PC-3 (cell line): ENCODE measurements around the gene RAI14. TPM values are rescaled to one million over a fixed set of nuclear protein-coding genes. Genes with fewer than 3 reads are reported as not detected.

Experiments used
- ATAC-seq: fragments of 200-7000 bp; cut with Tn5 transposase; 2 replicates; pipeline ENCODE4 v1.9.1; 2020; ENCODE audit warnings: mild to moderate bottlenecking, moderate library complexity
- BruUV-seq: library from RNA; stranded (reverse); fragments of 400-500 nt; replicated peaks from 2 replicates; lab custom pipeline; 2021; lab: Mats Ljungman, UMichigan
- CTCF ChIA-PET: fragments of 300-600 bp; sonication (Branson Sonifier 250); formaldehyde crosslinking; loops from one replicate; lab custom pipeline; 2022; ENCODE audit warnings: antibody characterized with exemption; lab: Charles Lee
- POLR2A ChIA-PET: fragments of 300-600 bp; sonication (Branson Sonifier 250); formaldehyde crosslinking; loops from one replicate; lab custom pipeline; 2022; ENCODE audit warnings: antibody characterized with exemption; ENCODE audit not compliant: unreplicated experiment; lab: Charles Lee
- DNase-seq: peaks from one replicate; pipeline ENCODE4 v3.0.0-alpha.2; 2015
- H2AFZ ChIP-seq: fragments of 300-600 bp; sonication (generic); 2 replicates; pipeline ENCODE4 v1.6.0; 2016; ENCODE audit warnings: antibody characterized with exemption, low read length
- H3F3A ChIP-seq: fragments of 300-600 bp; sonication (generic); one replicate; pipeline ENCODE4 v1.6.0; 2017; ENCODE audit warnings: antibody characterized with exemption, low read length, control low read depth, mild to moderate bottlenecking; ENCODE audit not compliant: unreplicated experiment
- H3K27ac ChIP-seq: fragments of 300-600 bp; sonication (generic); 2 replicates; pipeline ENCODE4 v1.5.1; 2016; ENCODE audit warnings: mild to moderate bottlenecking, low read length
- H3K27me3 ChIP-seq: fragments of 300-600 bp; sonication (generic); 2 replicates; pipeline ENCODE4 v1.6.1; 2016; ENCODE audit warnings: low read length, mixed read lengths
- H3K36me3 ChIP-seq: fragments of 300-600 bp; sonication (generic); 2 replicates; pipeline ENCODE4 v1.6.1; 2016; ENCODE audit warnings: low read depth, mixed run types, low read length, mixed read lengths
- H3K4me1 ChIP-seq: fragments of 300-600 bp; sonication (generic); 2 replicates; pipeline ENCODE4 v1.5.1; 2016; ENCODE audit warnings: low read length; ENCODE audit not compliant: insufficient read depth
- H3K4me2 ChIP-seq: fragments of 300-600 bp; sonication (generic); 2 replicates; pipeline ENCODE4 v1.6.0; 2016; ENCODE audit warnings: low read length
- H3K4me3 ChIP-seq: fragments of 300-600 bp; sonication (generic); 2 replicates; pipeline ENCODE4 v1.5.1; 2016; ENCODE audit warnings: mild to moderate bottlenecking, low read length, mixed read lengths
- H3K79me2 ChIP-seq: fragments of 300-600 bp; sonication (generic); 2 replicates; pipeline ENCODE4 v1.6.1; 2017; ENCODE audit warnings: low read length, mixed read lengths
- H3K9ac ChIP-seq: fragments of 300-600 bp; sonication (generic); 2 replicates; pipeline ENCODE4 v1.6.0; 2016; ENCODE audit warnings: mild to moderate bottlenecking, low read length
- H3K9me2 ChIP-seq: fragments of 300-600 bp; sonication (generic); replicated peaks from 2 replicates; pipeline ENCODE4 v1.6.1; 2016; ENCODE audit warnings: mixed run types, low read length, mixed read lengths
- H3K9me3 ChIP-seq: fragments of 300-600 bp; sonication (generic); 2 replicates; pipeline ENCODE4 v1.6.1; 2016; ENCODE audit warnings: low read length, mixed read lengths
- H4K20me1 ChIP-seq: fragments of 300-600 bp; sonication (generic); 2 replicates; pipeline ENCODE4 v1.6.1; 2016; ENCODE audit warnings: low read length, mixed read lengths
- CTCF ChIP-seq: fragments of 300-600 bp; sonication (generic); conservative IDR thresholded peaks from 2 replicates; pipeline ENCODE4 v1.5.1; 2017; ENCODE audit warnings: antibody characterized with exemption, low read depth, mild to moderate bottlenecking, low read length
- EZH2 ChIP-seq: fragments of 300-600 bp; sonication (generic); IDR thresholded peaks from one replicate; pipeline ENCODE4 v1.6.1; 2017; ENCODE audit warnings: antibody characterized with exemption, mild to moderate bottlenecking, low read length; ENCODE audit not compliant: unreplicated experiment
- EZH2phosphoT487 ChIP-seq: fragments of 300-600 bp; sonication (generic); IDR thresholded peaks from 2 replicates; pipeline ENCODE4 v1.6.1; 2018; ENCODE audit warnings: mild to moderate bottlenecking, antibody characterized with exemption, low read length, borderline replicate concordance
- intact Hi-C: fragments of 100-400 bp; cut with micrococcal nuclease; formaldehyde crosslinking; loops from 2 replicates; pipeline ENCODE4 v1.9.0; 2023
- total RNA-seq: library from RNA; depleted of rRNA; stranded (reverse); fragments of >200 nt; gene quantifications from 2 replicates; pipeline ENCODE4 v1.2.3, GENCODE V29; 2014

RAI14 gene
- total RNA-seq, 1 experiment from 2014 or later = 73.5 TPM

- no peak overlapping the region for H3K27ac ChIP-seq
- CTCF ChIA-PET = no interaction called here
- peaks cover 19% of the 10 kb centered on the region; the same call in 1 of the 2 replicates for H4K20me1 ChIP-seq
Observed at GRCh38 chr5:34669931-34670516, 13.9 kb downstream of the RAI14 start.

GRCh38 chr5:34672196-34672595 is 16.1 kb downstream of the RAI14 start:
- no peak for TF ChIP-seq EZH2
- no peak for TF ChIP-seq EZH2phosphoT487
- no peak for TF ChIP-seq CTCF
- no peak for ATAC-seq
- H2AFZ ChIP-seq = no peak overlapping the region
- H3K9me2 ChIP-seq = no peaks in the 10 kb centered on the region
- ChIA-PET POLR2A (no interaction called here), CTCF (no interaction called here)
- intact Hi-C loops = no loop called here
- peaks cover 98% of the 10 kb centered on the region for H3K79me2 ChIP-seq
- peaks cover 38% of the 10 kb centered on the region for H3K4me1 ChIP-seq
- no peak overlapping the region for H3K27ac ChIP-seq
- H4K20me1 ChIP-seq = peaks cover 8% of the 10 kb centered on the region; the same call in 1 of the 2 replicates
- DNase-seq = no peak
- H3K9me3 ChIP-seq = no peaks in the 10 kb centered on the region
- H3K27me3 ChIP-seq = no peaks in the 10 kb centered on the region
- BruUV-seq = no TSS peak
- H3F3A ChIP-seq = no peaks in the 10 kb centered on the region
- no peak overlapping the region for H3K4me3 ChIP-seq
- peaks cover 18% of the 10 kb centered on the region for H3K36me3 ChIP-seq
- no peak overlapping the region for H3K9ac ChIP-seq
- no peak overlapping the region for H3K4me2 ChIP-seq

More at GRCh38 chr5:34669931-34670516, 13.9 kb downstream of the RAI14 start:
- POLR2A ChIA-PET = no interaction called here
- Histone ChIP-seq H3F3A (no peaks in the 10 kb centered on the region), H3K9me2 (no peaks in the 10 kb centered on the region), H3K79me2 (peaks cover 98% of the 10 kb centered on the region), H3K4me2 (no peak overlapping the region), H3K36me3 (peaks cover 33% of the 10 kb centered on the region), H3K4me1 (peaks cover 25% of the 10 kb centered on the region), H3K9me3 (no peaks in the 10 kb centered on the region), H3K9ac (no peak overlapping the region), H3K27me3 (no peaks in the 10 kb centered on the region), H2AFZ (no peak overlapping the region), H3K4me3 (no peak overlapping the region)
- no peak for DNase-seq
- intact Hi-C loops = no loop called here
- TF ChIP-seq EZH2 (no peak), EZH2phosphoT487 (no peak), CTCF (no peak)
- no TSS peak for BruUV-seq
- no peak for ATAC-seq

GRCh38 chr5:34673463-34674125 is 17.5 kb downstream of the RAI14 start:
- H3K4me3 ChIP-seq = no peak overlapping the region
- H3K79me2 ChIP-seq = peaks cover 98% of the 10 kb centered on the region
- no peaks in the 10 kb centered on the region for H3K9me3 ChIP-seq
- ChIA-PET CTCF (no interaction called here), POLR2A (interaction anchor here (0.6 kb wide), 1 partner anchor 94 kb away, joined by 13 read pairs; no protein-coding TSS in a partner anchor)
- peak overlapping the region; percentile 6 for H3K4me2 ChIP-seq
- no peaks in the 10 kb centered on the region for H3F3A ChIP-seq
- H3K9me2 ChIP-seq = no peaks in the 10 kb centered on the region
- intact Hi-C loops = no loop called here
- DNase-seq (peak; percentile 11), ATAC-seq (peak; percentile 12; the same call in 1 of the 2 replicates)
- TF ChIP-seq EZH2phosphoT487 (no peak), EZH2 (no peak)
- peak overlapping the region; percentile 15; the same call in 1 of the 2 replicates for H3K9ac ChIP-seq
- BruUV-seq = no TSS peak
- H3K36me3 ChIP-seq = peaks cover 14% of the 10 kb centered on the region
- peak overlapping the region; percentile 69 for H3K27ac ChIP-seq
- peaks cover 38% of the 10 kb centered on the region for H3K4me1 ChIP-seq
- H3K27me3 ChIP-seq = no peaks in the 10 kb centered on the region
- peaks cover 8% of the 10 kb centered on the region; the same call in 1 of the 2 replicates for H4K20me1 ChIP-seq
- H2AFZ ChIP-seq = no peak overlapping the region
